Stimulated activated CD4-positive, alpha-beta T cell treated with anti-CD3 and anti-CD28 coated beads, Interleukin-12 subunit alpha, Interleukin-12 subunit beta, amount 100 ng/mL, for 4 hours (primary cell): Measurements from ENCODE around the gene TM7SF2.
"Not testable (repeated sequence)": the region's sequence is repeated elsewhere in the genome, so short reads cannot be mapped to it uniquely, and the experiment has no call there.

Experiments used
- DNase-seq: peaks from one replicate; pipeline ENCODE4 v3.0.0-alpha.2; 2020

TM7SF2 gene

DNA sequence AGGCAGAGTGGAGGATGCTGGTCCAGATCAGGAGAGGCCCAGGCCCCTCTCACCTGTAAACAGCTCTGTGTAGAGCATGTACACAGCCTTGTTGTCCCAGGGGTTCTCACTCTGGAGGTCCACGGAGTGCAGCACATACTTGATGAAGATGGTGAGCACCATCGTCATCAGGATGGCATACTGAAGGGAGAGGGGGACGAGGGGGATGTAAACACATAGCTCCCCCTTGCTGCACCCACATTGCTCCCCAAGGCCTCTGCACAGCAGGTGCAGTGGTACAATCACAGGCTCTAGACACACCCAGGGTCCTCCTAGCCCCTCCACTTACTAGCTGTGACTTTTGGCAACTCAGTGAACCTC lies 19.7 kb downstream of the TM7SF2 start:
- no peak for DNase-seq

GRCh38 chr11:65131895-65132237 lies 20.2 kb downstream of the TM7SF2 start:
- no peak for DNase-seq

DNA sequence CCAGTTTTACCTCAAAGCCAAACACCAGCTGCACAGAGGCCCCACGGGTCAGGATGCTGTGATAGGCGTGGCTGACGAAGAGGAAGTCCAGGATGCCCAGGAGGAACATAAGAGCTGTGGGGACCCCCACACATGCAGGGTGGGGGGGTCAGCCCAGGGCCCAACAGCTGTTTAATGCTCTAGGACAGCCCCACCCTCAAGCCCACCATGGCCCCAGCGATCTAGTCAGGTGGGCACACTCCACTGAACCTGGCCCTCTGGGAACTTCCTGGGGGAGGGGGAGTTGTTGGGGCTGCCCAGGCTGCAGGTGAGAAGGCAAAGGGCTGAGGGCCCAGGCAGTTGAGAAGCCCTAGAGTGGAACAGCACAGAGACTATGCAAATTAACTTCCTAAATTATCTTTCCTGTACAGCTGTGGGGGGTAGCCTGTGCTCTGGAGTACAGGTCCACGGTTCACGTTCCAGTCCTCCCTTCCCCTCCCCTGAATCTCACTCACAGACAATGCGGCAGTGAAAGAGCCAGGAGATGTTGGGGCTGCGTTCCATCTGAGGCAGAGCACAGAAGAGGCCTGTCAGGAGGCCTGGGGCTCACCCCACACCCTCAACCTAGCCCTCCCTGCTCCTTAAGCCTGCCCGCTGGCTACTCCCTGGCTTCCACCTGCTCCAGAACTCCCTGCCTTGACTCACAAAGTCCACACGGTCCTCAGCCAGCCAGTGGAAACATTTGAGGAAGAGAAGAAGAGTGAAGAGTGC lies 20.7 kb downstream of the TM7SF2 start:
- DNase-seq = no peak

DNA sequence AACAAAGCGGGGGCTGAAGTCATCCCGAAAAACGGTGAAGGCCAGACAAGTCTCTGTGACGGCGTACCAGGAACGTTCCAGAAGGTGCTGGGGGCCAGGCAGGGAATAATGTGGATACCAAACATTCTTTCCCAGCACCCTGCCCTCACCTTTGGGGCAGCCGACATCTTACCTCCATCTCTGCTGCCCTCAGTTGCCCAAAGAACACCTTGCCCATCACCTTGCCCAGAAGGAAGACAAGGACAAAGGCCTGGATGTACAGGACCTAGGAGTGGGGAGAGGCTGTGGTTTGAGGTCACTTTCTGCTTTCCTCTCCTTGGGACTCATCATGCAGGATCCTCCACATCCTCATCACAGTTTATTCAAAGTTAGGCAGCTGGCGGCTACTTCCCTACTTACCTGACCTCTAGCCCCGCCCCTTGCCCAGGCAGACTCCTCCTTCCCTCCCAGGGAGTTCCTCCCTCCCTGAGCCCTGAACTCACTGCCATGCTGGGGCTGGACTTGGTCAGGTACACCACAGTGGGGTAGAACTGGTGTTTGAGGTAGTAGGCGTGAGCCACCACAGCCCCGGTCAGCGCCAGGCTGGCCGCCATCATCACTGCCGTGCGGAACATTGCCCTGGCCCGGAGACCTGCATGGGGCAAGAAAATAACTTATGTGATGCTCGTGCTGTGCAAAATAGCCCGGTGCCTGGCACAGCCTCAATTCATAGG lies 21.5 kb downstream of the TM7SF2 start:
- DNase-seq = peak; percentile 60

DNA sequence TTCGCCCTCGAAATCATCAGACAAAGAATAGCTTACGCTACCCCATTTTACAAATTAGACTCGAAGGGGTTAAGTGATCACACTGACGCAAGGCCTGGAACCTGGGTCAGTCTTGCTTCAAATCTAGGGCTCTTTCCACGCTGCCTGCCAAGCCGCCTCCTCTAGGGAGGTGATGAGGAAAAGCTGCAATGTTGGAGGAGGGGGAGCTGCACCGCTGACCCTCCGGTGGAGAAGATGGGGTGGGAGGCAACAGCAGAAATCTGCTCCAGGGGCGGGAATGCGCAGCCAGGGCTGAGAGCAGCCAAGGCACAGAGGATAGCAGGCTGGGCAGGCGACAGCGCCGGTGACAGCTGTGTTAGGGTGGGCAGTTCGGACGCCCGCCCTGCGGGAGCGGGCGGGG lies 22.1 kb downstream of the TM7SF2 start:
- DNase-seq = no peak

GRCh38 chr11:65134240-65134951 lies 22.7 kb downstream of the TM7SF2 start, which contains the start of gene SYVN1:
Gene SYVN1, minus strand, starts transcription at chr11:65134519. Its CDS starts 918 bp downstream, at chr11:65133601.
- DNase-seq = peak; percentile 89

GRCh38 chr11:65134952-65135632 lies 23.4 kb downstream of the TM7SF2 start:
- peak; percentile 66 for DNase-seq

GRCh38 chr11:65135633-65136145 lies 24.0 kb downstream of the TM7SF2 start:
- no peak for DNase-seq

- no peak for DNase-seq
These were observed 24.9 kb downstream of the TM7SF2 start for GRCh38 chr11:65136515-65137096.

GRCh38 chr11:65141896-65142494 lies 30.3 kb downstream of the TM7SF2 start:
- no peak for DNase-seq

DNA sequence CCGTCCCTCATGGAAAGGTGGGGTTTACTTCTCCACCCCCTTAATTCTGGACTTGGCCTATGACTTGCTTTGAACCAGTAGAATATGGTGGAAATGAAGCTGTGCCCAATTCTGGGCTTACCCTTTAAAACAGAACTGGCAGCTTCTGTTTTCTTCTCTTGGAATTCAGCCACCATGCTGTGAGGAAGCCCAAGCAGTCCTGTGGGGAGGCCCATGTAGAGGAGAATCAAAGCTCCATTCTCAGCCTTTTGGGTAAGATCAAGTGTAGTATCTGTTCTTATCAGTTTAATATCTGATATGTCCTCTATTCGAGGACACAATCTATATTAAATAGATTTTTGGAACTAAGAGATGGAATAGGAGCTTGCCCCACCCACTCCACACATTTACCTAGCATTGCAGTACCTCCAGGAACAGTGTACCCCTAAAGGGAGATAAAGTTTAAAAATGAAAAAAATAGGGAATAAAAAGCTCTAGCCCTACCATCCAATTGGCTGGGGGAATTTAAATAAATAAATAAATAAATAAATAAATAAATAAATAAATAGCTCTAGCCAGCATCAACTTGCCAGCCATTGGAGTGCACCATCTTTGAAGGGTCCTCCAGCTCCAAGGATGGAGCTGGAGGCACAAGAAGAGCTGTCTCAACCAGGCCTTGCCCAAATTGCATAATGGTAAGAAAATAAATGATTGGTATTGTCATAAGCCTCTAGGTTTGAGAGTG lies 35.8 kb downstream of the TM7SF2 start:
- DNase-seq = no peak

- DNase-seq = no peak
These were observed 37.0 kb downstream of the TM7SF2 start for GRCh38 chr11:65148657-65149056.

- DNase-seq = not testable (repeated sequence)
These were observed 38.4 kb downstream of the TM7SF2 start for GRCh38 chr11:65150131-65150508.

GRCh38 chr11:65150509-65151299 lies 39.0 kb downstream of the TM7SF2 start:
- DNase-seq = no peak

GRCh38 chr11:65151331-65151899 lies 39.7 kb downstream of the TM7SF2 start:
- DNase-seq = no peak

DNA sequence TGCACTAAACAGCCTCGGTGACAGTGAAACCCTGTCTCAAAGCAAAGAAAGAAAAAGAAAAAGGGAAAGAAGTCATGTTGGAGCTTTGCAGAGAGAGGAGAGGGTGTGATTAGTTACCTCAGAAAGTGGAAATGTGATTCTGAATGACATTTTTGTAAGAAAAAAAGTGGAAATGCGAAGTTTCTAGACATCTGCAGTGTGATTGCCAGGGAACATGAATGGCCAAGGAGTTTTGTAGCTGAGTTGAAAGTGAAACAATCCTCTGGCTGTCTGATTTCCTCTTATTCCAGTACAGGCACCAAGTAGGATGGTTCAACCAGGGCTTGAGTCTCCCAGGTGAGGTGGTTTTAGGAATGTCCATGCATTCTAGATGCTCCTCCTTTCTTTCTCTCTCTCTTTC lies 40.5 kb downstream of the TM7SF2 start:
- no peak for DNase-seq

DNA sequence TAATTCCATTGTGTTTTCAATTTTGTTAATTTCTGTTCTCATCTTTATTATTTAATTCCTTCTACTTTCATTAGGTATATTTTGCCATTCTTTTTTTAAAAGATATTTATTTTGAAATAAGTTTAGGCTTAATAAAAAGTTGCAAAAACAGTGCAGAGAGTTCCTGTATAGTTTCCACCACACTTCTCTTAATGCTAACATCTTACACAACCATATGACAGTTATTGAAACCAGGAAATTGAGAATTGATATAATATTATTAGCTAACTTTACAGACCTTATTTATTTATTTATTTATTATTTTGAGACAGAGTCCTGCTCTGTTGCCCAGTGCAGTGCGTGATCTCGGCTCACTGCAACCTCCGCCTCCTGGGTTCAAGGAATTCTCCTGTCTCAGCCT lies 44.6 kb downstream of the TM7SF2 start:
- DNase-seq = no peak

- DNase-seq = no peak
These were observed 45.3 kb downstream of the TM7SF2 start for GRCh38 chr11:65156926-65157325.

- no peak for DNase-seq
These were observed 45.7 kb downstream of the TM7SF2 start for GRCh38 chr11:65157336-65157735.

GRCh38 chr11:65159012-65159411 lies 47.3 kb downstream of the TM7SF2 start:
- no peak for DNase-seq
